Transverse colon (tissue), 4 donors: ENCODE measurements around the gene MCIDAS.

Experiments used
- CTCF ChIP-seq, 5 experiments: fragments of 200-600 bp in 3 of 5; fragments of 450-650 bp in 2 of 5; sonication (generic) in 3 of 5; IDR thresholded peaks; 1 replicate in 2 of 5; 2 replicates in 3 of 5; pipeline ENCODE4 v1.5.1; 2016 to 2017; ENCODE audit warnings: antibody characterized with exemption in 5 of 5, inconsistent platforms in 3 of 5, mild to moderate bottlenecking in 2 of 5, moderate library complexity in 1 of 5
- POLR2AphosphoS5 ChIP-seq, 3 donors: sonication (generic); formaldehyde crosslinking; IDR thresholded peaks; one replicate each; pipeline ENCODE4 v1.6.1; 2016; ENCODE audit warnings: antibody characterized with exemption in 3 of 3

- no peak for TF ChIP-seq CTCF (IDR thresholded peaks at IDR 0.05)
- TF ChIP-seq POLR2AphosphoS5 (IDR thresholded peaks at IDR 0.05) = no peak
Measured at GRCh38 chr5:55223812-55224240, 3.3 kb downstream of the MCIDAS start.
